Gastroesophageal sphincter (tissue), 4 donors: Measurements from ENCODE around the gene APOL5. TPM values are rescaled to one million over a fixed set of nuclear protein-coding genes. Genes with fewer than 3 reads are reported as not detected.
A peak's percentile ranks its signal among the peaks of the same experiment; 100 is the strongest.

ENCODE experiments used
- ATAC-seq: fragments of 150-250 bp; one replicate; pipeline ENCODE4 v1.9.1; 2016; ENCODE audit warnings: mild to moderate bottlenecking, moderate library complexity
- H3K27ac ChIP-seq, 4 donors: fragments of 200-600 bp; sonication (generic) in 3 of 4; 1 replicate in 3 of 4; 2 replicates in 1 of 4; pipeline ENCODE4 v1.5.1; 2016 to 2019
- H3K27me3 ChIP-seq: fragments of 200-600 bp; sonication (generic); one replicate; pipeline ENCODE4 v1.5.1; 2019
- H3K36me3 ChIP-seq, 2 donors: fragments of 200-600 bp; sonication (generic); one replicate each; pipeline ENCODE4 v1.5.1; 2019; ENCODE audit warnings: control low read depth in 1 of 2
- H3K4me1 ChIP-seq, 3 donors: fragments of 200-600 bp; sonication (generic); 1 replicate in 2 of 3; 2 replicates in 1 of 3; pipeline ENCODE4 v1.5.1; 2016 to 2019; ENCODE audit warnings: control low read depth in 2 of 3
- H3K4me3 ChIP-seq, 2 donors: fragments of 200-600 bp; sonication (generic); one replicate each; pipeline ENCODE4 v1.5.1; 2019; ENCODE audit warnings: mild to moderate bottlenecking in 1 of 2, moderate library complexity in 1 of 2
- H3K9me3 ChIP-seq, 3 donors: fragments of 200-600 bp; sonication (generic); one replicate each; pipeline ENCODE4 v1.5.1; 2017 to 2019; ENCODE audit warnings: control low read depth in 2 of 3
- CTCF ChIP-seq, 4 experiments: fragments of 200-600 bp in 2 of 4; fragments of 450-650 bp in 2 of 4; sonication (generic) in 1 of 4; IDR thresholded peaks; one replicate each; pipeline ENCODE4 v1.5.1; 2017 to 2019; ENCODE audit warnings: antibody characterized with exemption in 4 of 4, mild to moderate bottlenecking in 2 of 4, moderate library complexity in 2 of 4
- EP300 ChIP-seq: sonication (generic); formaldehyde crosslinking; IDR thresholded peaks from one replicate; pipeline ENCODE4 v1.6.1; 2017; ENCODE audit warnings: antibody characterized with exemption, mild to moderate bottlenecking
- POLR2A ChIP-seq, 2 donors: fragments of 450-650 bp; IDR thresholded peaks; one replicate each; pipeline ENCODE4 v1.6.1; 2017; ENCODE audit warnings: antibody characterized with exemption in 2 of 2, mild to moderate bottlenecking in 2 of 2, moderate library complexity in 1 of 2
- POLR2AphosphoS5 ChIP-seq: sonication (generic); formaldehyde crosslinking; IDR thresholded peaks from one replicate; pipeline ENCODE4 v1.6.1; 2017; ENCODE audit warnings: antibody characterized with exemption
- WGBS, 2 donors: methylation state at CpG; one replicate each; pipeline ENCODE4 v1.1.5; 2018; ENCODE audit warnings: low coverage in 1 of 2; 5-methylcytosine and 5-hydroxymethylcytosine counted together
- total RNA-seq, 4 donors: library from RNA; depleted of rRNA; stranded (reverse); fragments of >200 nt; gene quantifications; one replicate each; pipeline ENCODE4 v1.1.0, GENCODE V29; 2016

Gene APOL5
- total RNA-seq, 4 donors from 2014 or later = not detected

GRCh38 chr22:35746946-35747703, 29.5 kb downstream of the APOL5 start:
- 22 to 35% methylated on average over 4 of the region's 4 CpGs for WGBS, 2 donors
- H3K36me3 ChIP-seq = peaks cover 0 to 51% of the 10 kb centered on the region in 2 donors

DNA sequence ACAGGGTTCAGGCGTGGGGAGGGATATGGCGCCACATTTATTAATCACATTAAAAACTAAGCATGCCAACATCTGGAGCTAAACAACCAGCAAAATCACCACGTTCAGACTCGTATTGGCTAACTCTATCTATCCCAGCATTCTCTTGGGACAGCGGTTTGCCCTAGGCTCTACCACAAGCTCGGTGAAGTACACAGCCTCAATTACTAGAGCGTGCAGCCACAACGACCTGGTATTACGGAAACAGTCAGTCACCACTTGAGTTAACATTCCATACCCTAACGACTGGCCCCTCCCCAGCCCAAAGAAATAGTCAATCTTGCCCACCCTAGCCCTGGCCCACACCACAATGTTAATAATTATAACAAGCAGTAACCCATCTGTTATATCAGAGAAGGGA, 32.1 kb downstream of the APOL5 start:
- no peaks in the 10 kb centered on the region for H3K27me3 ChIP-seq
- no peak for ATAC-seq
- H3K4me1 ChIP-seq = peaks cover 0 to 48% (median 11%) of the 10 kb centered on the region in 3 donors
- H3K36me3 ChIP-seq = peaks cover 4 to 29% of the 10 kb centered on the region in 2 donors
- H3K27ac ChIP-seq = no peak overlapping the region
- H3K9me3 ChIP-seq = no peaks in the 10 kb centered on the region
- no peak overlapping the region for H3K4me3 ChIP-seq
- WGBS, 2 donors = 75% methylated on average over 8 to 10 of the region's 10 CpGs
- no peak for TF ChIP-seq EP300
- no peak for TF ChIP-seq CTCF (IDR thresholded peaks at IDR 0.05)
- TF ChIP-seq POLR2AphosphoS5 = no peak
- no peak for TF ChIP-seq POLR2A (IDR thresholded peaks at IDR 0.05)

More at GRCh38 chr22:35746946-35747703, 29.5 kb downstream of the APOL5 start:
- Histone ChIP-seq H3K27ac (peak overlapping the region in 1 of 4 donors; percentile 35), H3K9me3 (no peaks in the 10 kb centered on the region), H3K4me1 (peaks cover 0 to 52% (median 11%) of the 10 kb centered on the region in 3 donors), H3K4me3 (no peak overlapping the region), H3K27me3 (no peaks in the 10 kb centered on the region)
- ATAC-seq = no peak
- TF ChIP-seq POLR2A (IDR thresholded peaks at IDR 0.05) (no peak), POLR2AphosphoS5 (no peak), EP300 (no peak), CTCF (IDR thresholded peaks at IDR 0.05) (no peak)

DNA sequence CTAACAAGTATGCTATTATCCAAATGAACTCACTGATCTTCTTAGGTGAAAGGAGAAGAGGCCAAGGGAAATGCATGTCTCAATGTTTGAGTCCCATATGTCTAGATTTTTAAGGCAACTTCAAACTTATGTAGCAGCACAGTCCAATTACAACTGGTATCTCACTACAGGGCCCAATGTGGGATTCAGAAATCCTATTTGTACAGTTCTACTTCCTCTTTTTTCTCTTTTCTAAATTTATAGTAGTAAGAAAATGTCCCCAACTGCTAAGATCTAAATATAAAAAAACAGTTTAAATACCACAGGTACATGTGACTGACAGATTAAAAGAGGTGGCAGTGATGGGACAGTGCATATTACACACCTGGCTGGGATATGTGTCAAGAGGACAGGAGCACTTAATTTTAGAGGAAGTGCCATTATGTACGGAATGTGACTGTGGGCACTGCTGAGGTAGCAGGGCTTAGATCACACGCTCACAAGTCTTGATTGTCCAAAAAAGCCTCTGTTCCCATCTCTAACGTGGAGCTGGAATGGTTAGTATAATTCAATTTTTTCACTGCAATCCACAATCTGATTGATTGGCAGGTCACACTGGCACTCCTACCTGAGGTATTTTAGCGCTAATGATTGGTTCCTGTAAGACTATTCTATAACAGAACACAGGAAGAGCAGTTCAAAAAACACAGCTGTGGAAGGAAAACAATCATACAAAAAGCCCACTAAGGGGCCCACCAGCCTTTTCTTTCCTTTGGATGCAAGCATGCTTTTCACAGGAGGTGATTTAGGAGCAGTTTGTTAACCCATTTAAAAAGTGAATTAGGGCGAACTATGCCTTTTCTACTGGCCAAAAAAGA, 34.6 kb downstream of the APOL5 start:
- H3K27ac ChIP-seq = peak overlapping the region in 1 of 4 donors; percentile 2
- 57 to 83% methylated on average over 4 to 5 of the region's 5 CpGs for WGBS, 2 donors
- no peak overlapping the region for H3K4me3 ChIP-seq
- TF ChIP-seq POLR2A (IDR thresholded peaks at IDR 0.05) (no peak), POLR2AphosphoS5 (no peak), EP300 (no peak), CTCF (IDR thresholded peaks at IDR 0.05) (no peak)
- peaks cover 0 to 33% (median 7%) of the 10 kb centered on the region in 3 donors for H3K4me1 ChIP-seq
- H3K9me3 ChIP-seq = no peaks in the 10 kb centered on the region
- H3K36me3 ChIP-seq = peaks cover 4 to 29% of the 10 kb centered on the region in 2 donors
- H3K27me3 ChIP-seq = no peaks in the 10 kb centered on the region
- no peak for ATAC-seq

- 63 to 70% methylated on average over 3 of the region's 3 CpGs for WGBS, 2 donors
- no peaks in the 10 kb centered on the region for H3K9me3 ChIP-seq
- peaks cover 4 to 29% of the 10 kb centered on the region in 2 donors for H3K36me3 ChIP-seq
- peak overlapping the region in 1 of 4 donors; percentile 2 for H3K27ac ChIP-seq
- no peak for ATAC-seq
- H3K4me1 ChIP-seq = peaks cover 0 to 27% (median 2%) of the 10 kb centered on the region in 3 donors
- H3K27me3 ChIP-seq = no peaks in the 10 kb centered on the region
- TF ChIP-seq POLR2A (IDR thresholded peaks at IDR 0.05) (no peak), CTCF (IDR thresholded peaks at IDR 0.05) (no peak), EP300 (no peak), POLR2AphosphoS5 (no peak)
- H3K4me3 ChIP-seq = no peak overlapping the region
Observed at GRCh38 chr22:35752863-35753189, 35.2 kb downstream of the APOL5 start.
